Smooth muscle cell (in vitro differentiated cells): ENCODE data around the gene PCSK5. TPM values are rescaled to one million over a fixed set of nuclear protein-coding genes. Genes with fewer than 3 reads are reported as not detected.
"Not testable (repeated sequence)": the region's sequence is repeated elsewhere in the genome, so short reads cannot be mapped to it uniquely, and the experiment has no call there.

ENCODE experiments used
- DNase-seq: peaks from one replicate; lab custom pipeline; 2025; ENCODE audit not compliant: unreplicated experiment; lab: John Stamatoyannopoulos, UW
- H2AFZ ChIP-seq: fragments of 200-600 bp; sonication (generic); 2 replicates; pipeline ENCODE4 v1.6.0; 2016; ENCODE audit warnings: antibody characterized with exemption, low read depth, mild to moderate bottlenecking
- H3F3A ChIP-seq: fragments of 200-600 bp; sonication (generic); 2 replicates; pipeline ENCODE4 v1.6.0; 2017; ENCODE audit warnings: antibody characterized with exemption, low read depth
- H3K27ac ChIP-seq: fragments of 200-600 bp; sonication (generic); 2 replicates; pipeline ENCODE4 v1.5.1; 2016; ENCODE audit warnings: low read depth, mild to moderate bottlenecking
- H3K27me3 ChIP-seq: fragments of 200-600 bp; sonication (generic); 2 replicates; pipeline ENCODE4 v1.6.1; 2016; ENCODE audit warnings: low read depth, mild to moderate bottlenecking
- H3K36me3 ChIP-seq: fragments of 200-600 bp; sonication (generic); 2 replicates; pipeline ENCODE4 v1.5.1; 2016; ENCODE audit warnings: low read depth
- H3K4me1 ChIP-seq: fragments of 200-600 bp; sonication (generic); 2 replicates; pipeline ENCODE4 v1.5.1; 2016; ENCODE audit warnings: low read depth
- H3K4me2 ChIP-seq: fragments of 200-600 bp; sonication (generic); 2 replicates; pipeline ENCODE4 v1.6.0; 2016; ENCODE audit warnings: mild to moderate bottlenecking
- H3K4me3 ChIP-seq: fragments of 200-600 bp; sonication (generic); 2 replicates; pipeline ENCODE4 v1.5.1; 2016; ENCODE audit warnings: mild to moderate bottlenecking
- H3K79me2 ChIP-seq: fragments of 200-600 bp; sonication (generic); 2 replicates; pipeline ENCODE4 v1.6.0; 2016; ENCODE audit warnings: low read depth, mild to moderate bottlenecking
- H3K9ac ChIP-seq: fragments of 200-600 bp; sonication (generic); 2 replicates; pipeline ENCODE4 v1.6.0; 2016; ENCODE audit warnings: low read depth
- H3K9me3 ChIP-seq: fragments of 200-600 bp; sonication (generic); replicated peaks from 2 replicates; pipeline ENCODE4 v1.5.1; 2016; ENCODE audit warnings: low read depth
- H4K20me1 ChIP-seq: fragments of 200-600 bp; sonication (generic); 2 replicates; pipeline ENCODE4 v1.6.0; 2016; ENCODE audit warnings: low read depth
- CTCF ChIP-seq: fragments of 200-600 bp; sonication (generic); IDR thresholded peaks from 2 replicates; pipeline ENCODE4 v1.5.1; 2017; ENCODE audit warnings: borderline replicate concordance, mild to moderate bottlenecking, antibody characterized with exemption; ENCODE audit not compliant: insufficient read depth, poor library complexity, severe bottlenecking
- WGBS: methylation state at CpG from one replicate; pipeline ENCODE4 v1.1.7; 2016; ENCODE audit warnings: low lambda C conversion rate; 5-methylcytosine and 5-hydroxymethylcytosine counted together
- polyA plus RNA-seq: library from polyadenylated mRNA; unstranded; fragments of >200 nt; fragmentation: Nextera tagmentation; extraction: Ambion mirVana; gene quantifications from 2 replicates; pipeline ENCODE4 v1.2.1, GENCODE V29; 2016
- total RNA-seq: library from RNA; depleted of rRNA; stranded (reverse); fragments of >200 nt; gene quantifications from 2 replicates; pipeline ENCODE4 v1.2.3, GENCODE V29; 2014

The PCSK5 gene
- total and polyA plus RNA-seq, 2 experiments from 2014 or later: 2.3 to 2.8 TPM

DNA sequence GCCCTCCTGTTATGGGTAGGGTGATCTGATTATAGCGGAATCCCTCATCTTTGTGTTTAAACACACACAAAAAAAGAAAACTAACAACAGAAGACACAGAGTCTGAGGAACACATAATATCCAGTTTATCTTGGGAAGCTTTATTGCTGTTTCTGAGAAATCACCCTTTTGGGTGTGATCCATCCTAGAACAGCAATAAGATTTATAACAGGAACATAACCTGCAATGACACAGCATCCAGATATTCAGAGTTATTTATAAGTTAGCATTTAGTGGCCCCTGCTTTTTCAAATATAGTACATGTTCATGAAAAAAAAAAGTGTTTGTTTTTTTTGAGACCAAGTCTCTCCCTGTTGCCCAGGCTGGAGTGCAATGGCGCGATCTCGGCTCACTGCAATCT, 423.8 kb downstream of the PCSK5 start:
- H3F3A ChIP-seq: no peaks in the 10 kb centered on the region
- no peak overlapping the region for H2AFZ ChIP-seq
- no peaks in the 10 kb centered on the region for H3K9me3 ChIP-seq
- no peaks in the 10 kb centered on the region for H3K4me1 ChIP-seq
- no peaks in the 10 kb centered on the region for H4K20me1 ChIP-seq
- H3K36me3 ChIP-seq: no peaks in the 10 kb centered on the region
- no peak overlapping the region for H3K27ac ChIP-seq
- H3K4me2 ChIP-seq: no peak overlapping the region
- DNase-seq: no peak
- TF ChIP-seq CTCF: no peak
- no peaks in the 10 kb centered on the region for H3K27me3 ChIP-seq
- H3K4me3 ChIP-seq: no peak overlapping the region
- no peaks in the 10 kb centered on the region for H3K79me2 ChIP-seq
- no peak overlapping the region for H3K9ac ChIP-seq
- WGBS: 98% methylated on average over 4 of the region's 4 CpGs

DNA sequence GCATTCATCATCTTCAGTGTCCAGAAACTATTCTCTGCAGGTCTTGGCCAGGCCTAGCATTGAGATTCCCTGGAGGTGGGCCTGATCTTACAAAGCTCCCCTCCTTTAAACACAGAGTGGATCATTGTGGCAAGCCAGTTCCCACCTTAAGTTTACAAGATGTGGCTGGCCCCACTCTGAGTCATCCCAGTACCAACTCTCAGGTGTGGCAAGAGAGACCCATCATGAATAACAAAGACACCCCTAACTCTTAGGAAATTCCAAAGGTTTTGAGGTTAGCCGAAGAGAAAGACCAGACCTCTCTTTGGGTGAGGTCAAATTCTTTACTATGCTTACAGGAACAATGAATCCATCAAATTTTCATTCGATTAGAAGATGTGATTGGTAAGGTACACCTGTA, 425.6 kb downstream of the PCSK5 start:
- H3K4me2 ChIP-seq: no peak overlapping the region
- no peaks in the 10 kb centered on the region for H4K20me1 ChIP-seq
- H3K9me3 ChIP-seq: no peaks in the 10 kb centered on the region
- H3F3A ChIP-seq: no peaks in the 10 kb centered on the region
- no peak overlapping the region for H3K4me3 ChIP-seq
- no peaks in the 10 kb centered on the region for H3K79me2 ChIP-seq
- no peaks in the 10 kb centered on the region for H3K27me3 ChIP-seq
- no peak overlapping the region for H3K9ac ChIP-seq
- no peaks in the 10 kb centered on the region for H3K36me3 ChIP-seq
- H3K4me1 ChIP-seq: no peaks in the 10 kb centered on the region
- H3K27ac ChIP-seq: no peak overlapping the region
- WGBS: 68% methylated on average over 2 of the region's 2 CpGs
- DNase-seq: no peak
- H2AFZ ChIP-seq: no peak overlapping the region
- TF ChIP-seq CTCF: no peak

- not testable (repeated sequence) for H4K20me1 ChIP-seq, H3K9me3 ChIP-seq, H3K4me3 ChIP-seq, H3K9ac ChIP-seq, H3K27ac ChIP-seq, H3K4me2 ChIP-seq, H3K36me3 ChIP-seq, H3F3A ChIP-seq, H3K79me2 ChIP-seq, H3K27me3 ChIP-seq, DNase-seq, H2AFZ ChIP-seq, H3K4me1 ChIP-seq
- 75% methylated on average over 13 of the region's 13 CpGs for WGBS
Measured at GRCh38 chr9:76319466-76319865, 429.0 kb downstream of the PCSK5 start.

- H3K4me2 ChIP-seq: no peak overlapping the region
Measured at GRCh38 chr9:76321195-76321828, 430.8 kb downstream of the PCSK5 start.

More at GRCh38 chr9:76321195-76321828, 430.8 kb downstream of the PCSK5 start:
- TF ChIP-seq CTCF: no peak
- Histone ChIP-seq H3K79me2 (no peaks in the 10 kb centered on the region), H3K4me3 (no peak overlapping the region), H4K20me1 (no peaks in the 10 kb centered on the region), H3K9ac (no peak overlapping the region), H3K9me3 (no peaks in the 10 kb centered on the region), H3K36me3 (no peaks in the 10 kb centered on the region), H3F3A (no peaks in the 10 kb centered on the region), H3K27me3 (no peaks in the 10 kb centered on the region), H3K27ac (peak overlapping the region; percentile 34), H2AFZ (no peak overlapping the region), H3K4me1 (no peaks in the 10 kb centered on the region)
- DNase-seq: no peak
- WGBS: 69% methylated on average over 9 of the region's 9 CpGs
